ENCODE results near the gene TPPP. TPM values are rescaled to one million over a fixed set of nuclear protein-coding genes. Genes with fewer than 3 reads are reported as not detected.

The TPPP gene
- total and polyA plus RNA-seq, 9 donors: 1.1 to 8.8 (median 2.3) TPM

- H3K4me3 ChIP-seq: no peak overlapping the region
- no peak overlapping the region for H3K27ac ChIP-seq
- no peaks in the 10 kb centered on the region for H3K36me3 ChIP-seq
- H3K4me1 ChIP-seq (ENCODE audit: insufficient read depth): no peaks in the 10 kb centered on the region
- TF ChIP-seq EP300 (IDR thresholded peaks at IDR 0.05) (no peak), CTCF (IDR thresholded peaks at IDR 0.05) (no peak), POLR2A (IDR thresholded peaks at IDR 0.05) (no peak)
- no peaks in the 10 kb centered on the region for H3K27me3 ChIP-seq
- DNase-seq: peak in 1 of 5 donors; percentile 6
- WGBS, 3 donors: 91 to 96% (median 92%) methylated on average over 5 of the region's 5 CpGs
- intact Hi-C loops (cut with DNase I): no loop called here
- H3K9me3 ChIP-seq: no peaks in the 10 kb centered on the region
Measured at GRCh38 chr5:618450-618849, 74.7 kb downstream of the TPPP start.

- peaks cover 3% of the 10 kb centered on the region for H3K4me1 ChIP-seq (ENCODE audit: insufficient read depth)
- TF ChIP-seq CTCF (IDR thresholded peaks at IDR 0.05) (no peak), POLR2A (IDR thresholded peaks at IDR 0.05) (no peak), EP300 (IDR thresholded peaks at IDR 0.05) (no peak)
- DNase-seq: no peak
- H3K4me3 ChIP-seq: no peak overlapping the region
- no peaks in the 10 kb centered on the region for H3K9me3 ChIP-seq
- no peak overlapping the region for H3K27ac ChIP-seq
- 93 to 96% (median 95%) methylated on average over 12 of the region's 12 CpGs for WGBS, 3 donors
- no peaks in the 10 kb centered on the region for H3K27me3 ChIP-seq
- intact Hi-C loops (cut with DNase I): no loop called here
- H3K36me3 ChIP-seq: no peaks in the 10 kb centered on the region
Measured at GRCh38 chr5:617896-618295, 75.3 kb downstream of the TPPP start.

- TF ChIP-seq EP300 (IDR thresholded peaks at IDR 0.05) (no peak), CTCF (IDR thresholded peaks at IDR 0.05) (no peak), POLR2A (IDR thresholded peaks at IDR 0.05) (no peak)
- no peak for DNase-seq
- no peaks in the 10 kb centered on the region for H3K27me3 ChIP-seq
- H3K4me1 ChIP-seq (ENCODE audit: insufficient read depth): peaks cover 4% of the 10 kb centered on the region
- H3K36me3 ChIP-seq: no peaks in the 10 kb centered on the region
- no peak overlapping the region for H3K4me3 ChIP-seq
- H3K9me3 ChIP-seq: no peaks in the 10 kb centered on the region
- intact Hi-C loops (cut with DNase I): no loop called here
- no peak overlapping the region for H3K27ac ChIP-seq
- WGBS, 3 donors: 69 to 92% (median 85%) methylated on average over 13 of the region's 13 CpGs
Measured at GRCh38 chr5:616484-617039, 76.6 kb downstream of the TPPP start.

- H3K27ac ChIP-seq: no peak overlapping the region
- peak in 1 of 5 donors; percentile 26 for DNase-seq
- WGBS, 3 donors: 11 to 14% (median 13%) methylated on average over 41 to 49 of the region's 49 CpGs
- H3K9me3 ChIP-seq: no peaks in the 10 kb centered on the region
- peak overlapping the region; percentile 67 for H3K4me3 ChIP-seq
- intact Hi-C loops (cut with DNase I): no loop called here
- H3K4me1 ChIP-seq (ENCODE audit: insufficient read depth): peaks cover 6% of the 10 kb centered on the region
- TF ChIP-seq POLR2A (IDR thresholded peaks at IDR 0.05) (no peak), EP300 (IDR thresholded peaks at IDR 0.05) (no peak), CTCF (IDR thresholded peaks at IDR 0.05) (no peak)
- no peaks in the 10 kb centered on the region for H3K27me3 ChIP-seq
- no peaks in the 10 kb centered on the region for H3K36me3 ChIP-seq
Measured at GRCh38 chr5:612498-613424, 80.4 kb downstream of the TPPP start.

All from ovary (tissue), 9 donors.